Measurements from ENCODE around the gene ATP5F1D. TPM values are rescaled to one million over a fixed set of nuclear protein-coding genes. Genes with fewer than 3 reads are reported as not detected.

The ATP5F1D gene
- total and polyA plus RNA-seq, 2 of the 13 experiments (the other 11 are each of a cell fraction or from before 2014, with no cell fraction given): 39.4 to 78.7 TPM

DNA sequence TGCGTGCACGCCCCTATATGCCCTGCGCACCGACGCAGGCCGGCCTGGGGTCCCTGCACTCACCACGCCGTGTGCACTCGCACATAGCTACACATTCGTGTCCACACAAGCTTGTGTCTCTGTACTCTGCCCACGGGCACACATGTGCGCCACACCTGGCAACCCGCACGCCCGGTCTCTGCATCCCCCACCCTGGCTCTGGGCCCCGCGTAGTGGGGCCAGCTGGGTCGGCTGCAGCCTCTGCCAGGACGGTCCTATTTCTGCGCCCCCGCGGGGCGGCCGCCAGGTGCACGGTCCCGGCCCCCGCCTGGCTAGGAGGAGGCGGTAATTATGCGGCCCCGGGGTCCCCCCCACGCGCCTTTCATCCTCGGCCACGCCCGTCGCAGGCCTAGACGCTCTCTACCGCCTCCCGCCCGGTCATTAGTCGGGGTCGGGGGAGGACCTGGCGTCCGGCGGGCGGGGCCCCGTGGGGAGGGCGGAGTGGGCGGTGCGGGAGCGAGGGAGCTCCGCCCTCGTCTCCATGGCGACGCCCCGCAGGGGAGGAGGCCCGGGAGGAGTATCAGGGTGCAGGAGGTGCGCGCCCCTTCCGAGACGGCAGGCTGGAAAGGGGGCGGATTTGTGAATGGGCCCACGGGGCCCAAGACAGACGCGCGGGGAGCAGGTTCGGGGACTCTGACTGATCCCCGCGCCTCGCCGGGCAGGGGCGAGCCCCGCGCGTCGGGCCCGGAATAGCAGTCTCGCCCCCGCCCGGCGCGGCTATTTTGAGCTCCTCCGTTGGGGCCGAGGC, 24.8 kb downstream of the ATP5F1D start (continued):
- no peak for TF ChIP-seq ZNF142 (CRISPR knock-in tag; IDR thresholded peaks at IDR 0.05)
- TF ChIP-seq, protein P1, sequence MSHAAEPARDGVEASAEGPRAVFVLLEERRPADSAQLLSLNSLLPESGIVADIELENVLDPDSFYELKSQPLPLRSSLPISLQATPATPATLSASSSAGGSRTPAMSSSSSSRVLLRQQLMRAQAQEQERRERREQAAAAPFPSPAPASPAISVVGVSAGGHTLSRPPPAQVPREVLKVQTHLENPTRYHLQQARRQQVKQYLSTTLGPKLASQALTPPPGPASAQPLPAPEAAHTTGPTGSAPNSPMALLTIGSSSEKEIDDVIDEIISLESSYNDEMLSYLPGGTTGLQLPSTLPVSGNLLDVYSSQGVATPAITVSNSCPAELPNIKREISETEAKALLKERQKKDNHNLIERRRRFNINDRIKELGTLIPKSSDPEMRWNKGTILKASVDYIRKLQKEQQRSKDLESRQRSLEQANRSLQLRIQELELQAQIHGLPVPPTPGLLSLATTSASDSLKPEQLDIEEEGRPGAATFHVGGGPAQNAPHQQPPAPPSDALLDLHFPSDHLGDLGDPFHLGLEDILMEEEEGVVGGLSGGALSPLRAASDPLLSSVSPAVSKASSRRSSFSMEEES (CRISPR knock-in tag; IDR thresholded peaks at IDR 0.05): peak; percentile 61; the same call in 1 of the 2 replicates
- TF ChIP-seq PREB (CRISPR knock-in tag; IDR thresholded peaks at IDR 0.05): no peak
- 0 out of 2 replicates have a peak, but pooled peaks have one; percentile 15 for TF ChIP-seq ZNF124 (CRISPR knock-in tag; IDR thresholded peaks at IDR 0.05)
- TF ChIP-seq MAFK (conservative IDR thresholded peaks at IDR 0.05 in 1 of 2, IDR thresholded peaks at IDR 0.05 in 1 of 2; ENCODE audit: low read length in 2 of 2): no peak
- TF ChIP-seq POLR2AphosphoS2 (IDR thresholded peaks at IDR 0.05; ENCODE audit: low read depth, low read length): no peak
- TF ChIP-seq, protein P2, sequence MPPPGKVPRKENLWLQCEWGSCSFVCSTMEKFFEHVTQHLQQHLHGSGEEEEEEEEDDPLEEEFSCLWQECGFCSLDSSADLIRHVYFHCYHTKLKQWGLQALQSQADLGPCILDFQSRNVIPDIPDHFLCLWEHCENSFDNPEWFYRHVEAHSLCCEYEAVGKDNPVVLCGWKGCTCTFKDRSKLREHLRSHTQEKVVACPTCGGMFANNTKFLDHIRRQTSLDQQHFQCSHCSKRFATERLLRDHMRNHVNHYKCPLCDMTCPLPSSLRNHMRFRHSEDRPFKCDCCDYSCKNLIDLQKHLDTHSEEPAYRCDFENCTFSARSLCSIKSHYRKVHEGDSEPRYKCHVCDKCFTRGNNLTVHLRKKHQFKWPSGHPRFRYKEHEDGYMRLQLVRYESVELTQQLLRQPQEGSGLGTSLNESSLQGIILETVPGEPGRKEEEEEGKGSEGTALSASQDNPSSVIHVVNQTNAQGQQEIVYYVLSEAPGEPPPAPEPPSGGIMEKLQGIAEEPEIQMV (CRISPR knock-in tag; IDR thresholded peaks at IDR 0.05; ENCODE audit: low read depth): no peak
- TF ChIP-seq ZNF839 (CRISPR knock-in tag; IDR thresholded peaks at IDR 0.05; ENCODE audit: borderline replicate concordance): no peak
- 0 out of 2 replicates have a peak, but pooled peaks have one; percentile 43 for TF ChIP-seq SOX5 (CRISPR knock-in tag; IDR thresholded peaks at IDR 0.05; ENCODE audit: borderline replicate concordance)
- TF ChIP-seq ZBTB2 (CRISPR knock-in tag; IDR thresholded peaks at IDR 0.05; ENCODE audit: low read depth): peak; percentile 61
- TF ChIP-seq, protein P3, sequence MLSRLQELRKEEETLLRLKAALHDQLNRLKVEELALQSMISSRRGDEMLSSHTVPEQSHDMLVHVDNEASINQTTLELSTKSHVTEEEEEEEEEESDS (CRISPR knock-in tag; IDR thresholded peaks at IDR 0.05; ENCODE audit: borderline replicate concordance): no peak
- 0 out of 2 replicates have a peak, but pooled peaks have one; percentile 46 for TF ChIP-seq ETV5 (CRISPR knock-in tag; IDR thresholded peaks at IDR 0.05; ENCODE audit: borderline replicate concordance)
- 0 out of 2 replicates have a peak, but pooled peaks have one; percentile 35 for TF ChIP-seq E2F1 (CRISPR knock-in tag; IDR thresholded peaks at IDR 0.05)
- TF ChIP-seq, protein P4, sequence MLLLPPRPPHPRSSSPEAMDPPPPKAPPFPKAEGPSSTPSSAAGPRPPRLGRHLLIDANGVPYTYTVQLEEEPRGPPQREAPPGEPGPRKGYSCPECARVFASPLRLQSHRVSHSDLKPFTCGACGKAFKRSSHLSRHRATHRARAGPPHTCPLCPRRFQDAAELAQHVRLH (CRISPR knock-in tag; IDR thresholded peaks at IDR 0.05; ENCODE audit: borderline replicate concordance, low read depth): no peak

Data from HepG2 (cell line).